A549 treated with DMSO at 1 μM for 4 hours (cell line): Measurements from ENCODE around the gene ATP13A4. TPM values are rescaled to one million over a fixed set of nuclear protein-coding genes. Genes with fewer than 3 reads are reported as not detected.

ENCODE experiments used
- total RNA-seq: library from RNA; stranded (reverse); fragments of 200-300 nt; extraction: Qiagen RNA extraction; gene quantifications from 5 replicates; pipeline ENCODE4 v1.2.3, GENCODE V29; 2022; ENCODE audit warnings: low read depth

The ATP13A4 gene, protein sequence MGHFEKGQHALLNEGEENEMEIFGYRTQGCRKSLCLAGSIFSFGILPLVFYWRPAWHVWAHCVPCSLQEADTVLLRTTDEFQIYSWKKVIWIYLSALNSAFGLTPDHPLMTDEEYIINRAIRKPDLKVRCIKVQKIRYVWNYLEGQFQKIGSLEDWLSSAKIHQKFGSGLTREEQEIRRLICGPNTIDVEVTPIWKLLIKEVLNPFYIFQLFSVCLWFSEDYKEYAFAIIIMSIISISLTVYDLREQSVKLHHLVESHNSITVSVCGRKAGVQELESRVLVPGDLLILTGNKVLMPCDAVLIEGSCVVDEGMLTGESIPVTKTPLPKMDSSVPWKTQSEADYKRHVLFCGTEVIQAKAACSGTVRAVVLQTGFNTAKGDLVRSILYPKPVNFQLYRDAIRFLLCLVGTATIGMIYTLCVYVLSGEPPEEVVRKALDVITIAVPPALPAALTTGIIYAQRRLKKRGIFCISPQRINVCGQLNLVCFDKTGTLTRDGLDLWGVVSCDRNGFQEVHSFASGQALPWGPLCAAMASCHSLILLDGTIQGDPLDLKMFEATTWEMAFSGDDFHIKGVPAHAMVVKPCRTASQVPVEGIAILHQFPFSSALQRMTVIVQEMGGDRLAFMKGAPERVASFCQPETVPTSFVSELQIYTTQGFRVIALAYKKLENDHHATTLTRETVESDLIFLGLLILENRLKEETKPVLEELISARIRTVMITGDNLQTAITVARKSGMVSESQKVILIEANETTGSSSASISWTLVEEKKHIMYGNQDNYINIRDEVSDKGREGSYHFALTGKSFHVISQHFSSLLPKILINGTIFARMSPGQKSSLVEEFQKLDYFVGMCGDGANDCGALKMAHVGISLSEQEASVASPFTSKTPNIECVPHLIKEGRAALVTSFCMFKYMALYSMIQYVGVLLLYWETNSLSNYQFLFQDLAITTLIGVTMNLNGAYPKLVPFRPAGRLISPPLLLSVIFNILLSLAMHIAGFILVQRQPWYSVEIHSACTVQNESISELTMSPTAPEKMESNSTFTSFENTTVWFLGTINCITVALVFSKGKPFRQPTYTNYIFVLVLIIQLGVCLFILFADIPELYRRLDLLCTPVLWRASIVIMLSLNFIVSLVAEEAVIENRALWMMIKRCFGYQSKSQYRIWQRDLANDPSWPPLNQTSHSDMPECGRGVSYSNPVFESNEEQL
- 0.24 TPM in 1 of 5 replicates, not detected in the others for total RNA-seq

DNA sequence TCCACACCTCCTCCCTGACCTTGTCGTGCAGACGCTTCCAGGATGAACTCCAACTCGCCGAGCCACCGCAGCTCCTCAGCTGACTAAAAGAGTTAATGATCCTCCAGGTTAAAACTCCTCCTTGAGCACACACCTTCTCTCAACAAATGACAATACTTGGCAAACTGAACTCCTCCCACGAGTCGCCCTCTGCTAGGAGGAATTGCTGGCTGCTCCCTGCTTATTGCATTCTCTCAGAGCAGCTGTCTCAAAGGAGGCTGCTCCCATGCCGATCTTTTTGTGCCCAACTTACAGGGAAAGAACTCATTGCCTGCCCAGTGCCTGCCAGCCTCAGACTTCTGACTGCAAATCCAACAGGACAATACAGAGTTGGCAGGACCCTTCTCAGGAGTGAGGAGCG is at the start of gene ATP13A4:
TSS of gene ATP13A4 (minus strand) at position 85 of the 400 bp plus-strand sequence. CDS start 96 bp downstream, outside the sequence.

DNA sequence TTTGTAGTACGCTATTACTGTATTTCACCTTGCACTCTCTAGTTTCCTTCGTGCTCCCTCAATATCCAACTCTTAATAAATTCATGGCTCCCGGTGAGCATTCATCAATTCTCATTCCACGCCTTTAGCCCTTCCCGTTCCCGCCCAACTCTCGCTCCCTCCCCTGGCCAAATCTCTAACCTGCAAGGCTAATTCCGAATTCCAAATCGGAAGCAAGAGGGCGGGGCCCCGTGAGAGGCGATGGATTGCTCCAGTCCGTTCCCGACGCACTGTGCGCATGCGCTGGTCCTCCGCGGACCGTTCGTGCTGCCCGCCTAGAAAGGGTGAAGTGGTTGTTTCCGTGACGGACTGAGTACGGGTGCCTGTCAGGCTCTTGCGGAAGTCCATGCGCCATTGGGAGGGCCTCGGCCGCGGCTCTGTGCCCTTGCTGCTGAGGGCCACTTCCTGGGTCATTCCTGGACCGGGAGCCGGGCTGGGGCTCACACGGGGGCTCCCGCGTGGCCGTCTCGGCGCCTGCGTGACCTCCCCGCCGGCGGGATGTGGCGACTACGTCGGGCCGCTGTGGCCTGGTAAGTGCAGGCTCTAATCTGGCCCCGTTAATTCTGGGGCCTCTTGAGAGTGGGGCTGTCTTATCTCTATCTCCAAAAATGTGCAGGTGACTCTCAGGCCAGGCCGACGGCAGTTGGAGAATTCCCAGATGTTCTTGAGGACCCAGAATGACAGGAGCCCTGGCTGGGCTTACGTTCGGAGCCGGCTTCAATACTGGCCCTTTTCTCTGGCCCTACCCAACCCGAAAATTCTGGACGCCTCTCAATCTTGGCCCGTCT is 38.4 kb upstream of the ATP13A4 start, which contains the start of gene OPA1:
TSS of gene OPA1 (plus strand) at position 368 of the 827 bp plus-strand sequence. CDS start at position 538, 170 bp downstream.

DNA sequence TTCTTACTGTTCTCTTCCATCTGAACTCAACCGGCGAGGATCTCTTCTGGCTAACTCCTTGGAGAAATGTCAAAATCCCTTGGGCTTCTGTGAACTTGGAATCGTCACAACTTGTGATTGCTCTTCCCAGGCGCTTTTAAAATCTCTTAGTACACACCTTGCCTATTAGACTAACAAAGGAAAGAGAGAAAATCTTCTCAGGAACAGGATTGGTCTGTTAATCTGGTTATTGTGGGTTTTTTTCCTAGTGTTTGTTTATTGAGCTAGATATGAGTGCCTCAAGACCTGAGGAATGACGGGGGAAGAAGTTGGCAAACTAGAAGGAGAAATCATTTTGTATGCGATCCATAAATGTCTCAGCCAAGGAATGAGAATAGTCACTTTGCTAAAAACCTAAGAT is 176.0 kb downstream of the ATP13A4 start, which contains the start of gene ATP13A5:
TSS of gene ATP13A5 (minus strand) at position 48 of the 400 bp plus-strand sequence. CDS start at position 20, 28 bp downstream.

Other genes starting within 250 kb of the ATP13A4 start
- gene ATP13A5, start 176.1 kb downstream of the ATP13A4 start, total RNA-seq, result not detected in 5 replicates
- gene OPA1, start 38.3 kb upstream of the ATP13A4 start, total RNA-seq, result 27.2 to 34.8 TPM (median 30.3 TPM) in 5 replicates